ENCODE measurements around the gene MTHFD1L. TPM values are rescaled to one million over a fixed set of nuclear protein-coding genes. Genes with fewer than 3 reads are reported as not detected.
"Not testable (repeated sequence)": the region's sequence is repeated elsewhere in the genome, so short reads cannot be mapped to it uniquely, and the experiment has no call there.

The MTHFD1L gene
- total RNA-seq, 2 donors from 2014 or later, result 58.0 to 107 TPM

DNA sequence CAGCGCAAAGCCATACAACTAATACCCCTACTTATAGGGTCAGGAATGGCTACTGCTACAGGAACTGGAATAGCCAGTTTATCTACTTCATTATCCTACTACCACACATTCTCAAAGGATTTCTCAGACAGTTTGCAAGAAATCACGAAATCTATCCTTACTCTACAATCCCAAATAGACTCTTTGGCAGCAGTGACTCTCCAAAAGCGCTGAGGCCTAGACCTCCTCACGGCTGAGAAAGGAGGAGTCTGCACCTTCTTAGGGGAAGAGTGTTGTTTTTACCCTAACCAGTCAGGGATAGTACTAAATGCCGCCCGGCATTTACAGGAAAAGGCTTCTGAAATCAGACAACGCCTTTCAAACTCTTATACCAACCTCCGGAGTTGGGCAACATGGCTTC lies 10.3 kb upstream of the MTHFD1L start:
- H3K4me1 Mint-ChIP-seq; ATAC-seq (replicated peaks); H3K27me3 Mint-ChIP-seq; H3K9me3 Mint-ChIP-seq; H3K36me3 Mint-ChIP-seq (ENCODE audit: low read depth); H3K4me3 Mint-ChIP-seq: not testable (repeated sequence)
- peak overlapping the region; percentile 31 for H3K27ac Mint-ChIP-seq

DNA sequence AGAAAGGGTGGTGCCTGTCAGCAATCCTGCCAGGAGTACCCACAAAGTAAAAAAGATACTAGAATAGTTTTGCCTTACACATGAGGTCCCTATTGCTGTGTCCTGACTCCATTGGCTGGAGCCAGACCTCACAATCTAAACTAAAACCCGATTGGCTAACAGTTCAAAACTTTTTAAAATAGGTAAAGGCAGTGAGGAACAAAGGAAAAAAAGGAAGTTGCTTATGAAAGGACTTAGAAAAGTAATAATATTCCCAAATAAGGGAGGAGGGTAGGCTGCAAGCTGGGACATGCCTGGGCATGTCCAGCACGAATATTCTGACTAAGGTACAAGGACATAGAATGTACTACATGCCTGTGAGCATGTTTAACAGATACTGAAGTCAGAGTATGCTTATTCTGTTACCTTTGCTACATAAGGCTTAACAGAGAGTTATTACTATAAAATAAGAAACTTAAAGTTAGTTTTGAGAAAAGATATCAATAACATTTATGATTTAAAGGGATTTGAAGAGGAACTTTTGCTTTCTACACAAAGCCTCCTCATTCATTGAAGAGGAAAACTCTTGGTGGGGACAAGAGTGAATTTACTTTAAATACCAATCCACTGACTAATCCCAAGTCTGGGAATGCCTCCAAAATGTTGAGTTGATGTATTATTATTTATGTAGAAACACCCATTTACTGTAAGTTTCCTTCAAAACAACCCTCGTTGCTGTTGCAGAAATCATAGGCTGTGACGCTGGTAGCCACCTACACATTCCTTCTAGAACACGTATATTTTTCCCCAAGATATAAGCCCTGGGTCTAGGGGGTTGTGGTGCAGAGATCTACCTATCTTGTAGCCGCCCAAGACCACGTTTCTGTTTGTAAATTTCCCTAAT lies 8.2 kb upstream of the MTHFD1L start:
- Mint-ChIP-seq H3K27ac (peak overlapping the region; percentile 77), H3K4me1 (no peaks in the 10 kb centered on the region)

DNA sequence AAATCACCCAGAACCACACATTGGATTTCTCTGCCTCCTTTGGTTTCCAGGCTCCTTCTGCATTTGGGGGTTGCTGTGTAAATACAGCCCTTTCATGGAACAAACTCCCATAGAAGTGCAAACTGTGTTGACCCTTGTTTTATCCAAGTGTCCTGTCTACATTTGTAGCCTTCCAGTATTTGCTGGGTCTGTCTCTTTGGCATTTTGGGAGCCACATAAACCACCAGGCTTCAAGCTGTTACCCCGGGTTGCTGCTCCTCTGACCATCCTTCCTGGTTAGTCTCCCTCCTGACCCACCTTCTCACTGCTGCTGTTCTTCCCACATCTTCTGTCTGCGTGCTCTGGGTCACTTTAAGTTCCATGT lies 7.6 kb upstream of the MTHFD1L start:
- Mint-ChIP-seq H3K36me3 (ENCODE audit: low read depth) (no peaks in the 10 kb centered on the region), H3K4me3 (peak overlapping the region; percentile 8), H3K4me1 (no peaks in the 10 kb centered on the region), H3K27me3 (peaks cover 7% of the 10 kb centered on the region), H3K9me3 (no peaks in the 10 kb centered on the region), H3K27ac (peak overlapping the region; percentile 47)
- no peak for ATAC-seq (replicated peaks)

More for the DNA sequence above, 8.2 kb upstream of the MTHFD1L start:
- Mint-ChIP-seq H3K36me3 (ENCODE audit: low read depth) (no peaks in the 10 kb centered on the region), H3K9me3 (no peaks in the 10 kb centered on the region), H3K4me3 (peak overlapping the region; percentile 44), H3K27me3 (peaks cover under 1% of the 10 kb centered on the region)
- ATAC-seq (replicated peaks), result peak; percentile 80

DNA sequence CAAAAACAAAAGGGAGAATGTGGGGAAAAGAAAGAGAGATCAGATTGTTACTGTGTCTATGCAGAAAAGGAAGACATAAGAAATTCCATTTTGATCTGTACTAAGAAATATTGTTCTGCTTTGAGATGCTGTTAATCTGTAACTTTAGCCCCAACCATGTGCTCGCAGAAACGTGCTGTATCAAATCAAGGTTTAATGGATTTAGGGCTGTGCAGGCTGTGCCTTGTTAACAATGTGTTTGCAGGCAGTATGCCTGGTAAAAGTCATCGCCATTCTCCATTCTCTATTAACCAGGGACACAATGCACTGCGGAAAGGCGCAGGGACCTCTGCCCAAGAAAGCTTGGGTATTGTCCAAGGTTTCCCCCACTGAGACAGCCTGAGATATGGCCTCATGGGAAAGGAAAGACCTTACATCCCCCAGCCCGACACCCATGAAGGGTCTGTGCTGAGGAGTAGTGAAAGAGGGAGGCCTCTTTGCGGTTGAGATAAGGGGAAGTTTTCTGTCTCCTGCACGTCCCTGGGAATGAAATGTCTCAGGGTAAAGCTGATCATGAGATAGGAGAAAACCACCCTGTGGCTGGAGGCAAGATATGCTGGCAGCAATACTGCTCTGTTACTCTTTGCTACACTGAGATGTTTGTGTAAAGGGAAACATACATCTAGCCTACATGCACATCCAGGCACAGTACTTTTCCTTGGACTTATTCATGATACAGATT lies 3.9 kb upstream of the MTHFD1L start:
- not testable (repeated sequence) for ATAC-seq (replicated peaks); H3K4me3 Mint-ChIP-seq; H3K27ac Mint-ChIP-seq; H3K9me3 Mint-ChIP-seq; H3K36me3 Mint-ChIP-seq (ENCODE audit: low read depth); H3K4me1 Mint-ChIP-seq
- peaks cover 11% of the 10 kb centered on the region for H3K27me3 Mint-ChIP-seq

DNA sequence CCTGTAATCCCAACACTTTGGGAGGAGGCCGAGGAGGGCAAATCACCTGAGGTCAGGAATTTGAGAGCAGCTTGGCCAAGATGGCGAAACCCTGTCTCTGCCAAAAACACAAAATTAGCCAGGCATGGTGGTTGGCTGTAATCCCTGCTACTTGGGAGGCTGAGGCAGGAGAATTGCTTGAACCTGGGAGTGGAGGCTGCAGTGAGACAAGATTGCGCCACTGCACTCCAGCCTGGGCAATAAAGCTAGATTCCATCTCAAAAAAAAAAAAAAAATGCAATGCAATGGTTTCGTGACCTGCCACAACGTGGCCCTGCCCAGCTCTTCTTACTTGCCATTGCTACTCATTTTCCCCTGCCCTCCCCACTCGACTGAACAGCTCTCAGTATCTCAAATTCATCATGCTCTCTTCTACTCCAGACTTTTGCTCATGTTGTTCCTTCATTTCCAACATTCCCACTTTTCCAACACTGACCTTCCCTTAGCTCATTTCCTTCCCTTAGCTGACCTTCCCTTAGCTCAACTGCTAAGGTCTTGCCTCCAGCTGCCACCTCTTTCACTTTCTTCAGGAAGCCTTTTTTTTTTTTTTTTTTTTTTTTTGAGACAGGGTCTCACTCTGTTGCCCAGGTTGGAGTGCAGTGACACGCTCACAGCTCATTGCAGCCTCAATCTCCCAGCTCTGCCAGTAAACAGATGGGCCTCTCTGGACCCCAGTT lies 2.1 kb upstream of the MTHFD1L start:
- peaks cover 5% of the 10 kb centered on the region for H3K4me1 Mint-ChIP-seq
- H3K4me3 Mint-ChIP-seq, result no peak overlapping the region
- peaks cover 15% of the 10 kb centered on the region for H3K36me3 Mint-ChIP-seq (ENCODE audit: low read depth)
- no peak for ATAC-seq (replicated peaks)
- no peaks in the 10 kb centered on the region for H3K9me3 Mint-ChIP-seq
- peak overlapping the region; percentile 65 for H3K27ac Mint-ChIP-seq
- H3K27me3 Mint-ChIP-seq, result peaks cover 11% of the 10 kb centered on the region

DNA sequence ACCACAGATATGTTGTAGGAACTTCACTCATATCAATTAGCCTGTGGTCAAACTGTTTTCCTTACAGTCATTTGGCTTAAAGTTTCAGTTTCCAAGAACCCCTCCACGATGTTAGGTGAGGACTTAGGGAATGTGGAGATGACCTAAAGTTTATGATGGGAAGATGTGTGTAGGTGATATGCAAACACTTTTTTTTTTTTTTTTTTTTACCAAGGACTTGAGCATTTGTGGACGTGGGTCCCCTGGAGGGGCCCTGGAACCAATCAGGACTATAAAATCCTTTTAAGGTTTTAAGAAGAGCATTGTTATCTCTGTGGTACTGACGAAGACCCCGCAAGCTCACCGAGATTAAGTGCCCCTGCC lies 478 bp upstream of the MTHFD1L start:
- Mint-ChIP-seq H3K36me3 (ENCODE audit: low read depth) (peaks cover 15% of the 10 kb centered on the region), H3K27ac (peak overlapping the region; percentile 63), H3K27me3 (peaks cover 11% of the 10 kb centered on the region), H3K9me3 (no peaks in the 10 kb centered on the region), H3K4me1 (peaks cover 5% of the 10 kb centered on the region), H3K4me3 (peak overlapping the region; percentile 63)
- ATAC-seq (replicated peaks), result no peak

DNA sequence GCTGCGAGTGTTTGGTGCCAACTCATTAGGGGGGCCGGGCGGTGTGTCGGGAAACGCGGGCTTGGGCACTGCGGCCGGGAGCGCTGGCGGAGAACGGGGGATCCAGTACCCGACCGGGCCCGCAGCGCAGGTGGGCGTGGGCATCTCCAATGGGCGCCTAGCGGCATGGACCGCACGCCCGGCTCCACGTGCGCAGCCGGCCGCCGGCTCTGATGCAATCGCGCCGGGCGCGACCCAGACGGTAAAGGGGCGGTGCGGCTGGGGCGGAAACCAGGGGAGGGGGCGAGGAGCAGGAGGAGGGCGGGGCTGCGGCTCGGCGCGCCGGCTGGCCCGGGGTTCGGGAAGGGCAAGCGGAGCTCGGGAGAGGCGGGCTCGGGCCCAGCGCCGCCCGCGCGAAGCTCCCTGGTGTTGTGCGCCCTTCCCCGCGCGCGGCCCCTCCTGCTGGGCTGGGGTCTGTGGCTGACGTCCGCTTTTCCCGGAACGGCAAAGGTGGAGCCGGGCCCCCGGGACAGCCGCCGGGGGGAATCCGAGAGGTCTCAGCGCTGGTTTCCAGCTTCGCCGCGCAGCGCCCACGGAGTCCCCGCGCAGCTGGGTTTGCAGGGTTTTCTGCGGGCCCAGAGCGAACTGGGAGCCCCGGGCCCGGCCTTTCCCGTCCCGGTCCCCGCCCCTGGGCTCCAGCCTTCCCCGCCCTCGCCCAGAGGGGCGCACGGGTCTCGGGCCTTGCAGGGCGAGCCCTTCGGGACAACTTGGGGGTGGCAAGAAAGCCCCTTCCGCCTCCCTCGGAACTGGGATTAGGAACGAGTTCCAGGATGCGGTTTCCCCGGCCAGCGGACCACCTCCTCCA lies 867 bp downstream of the MTHFD1L start:
- peaks cover 5% of the 10 kb centered on the region for H3K4me1 Mint-ChIP-seq
- peaks cover 11% of the 10 kb centered on the region for H3K27me3 Mint-ChIP-seq
- peaks cover 15% of the 10 kb centered on the region for H3K36me3 Mint-ChIP-seq (ENCODE audit: low read depth)
- ATAC-seq (replicated peaks), result peak; percentile 86
- H3K4me3 Mint-ChIP-seq, result peak overlapping the region; percentile 82
- peak overlapping the region; percentile 70 for H3K27ac Mint-ChIP-seq
- no peaks in the 10 kb centered on the region for H3K9me3 Mint-ChIP-seq

DNA sequence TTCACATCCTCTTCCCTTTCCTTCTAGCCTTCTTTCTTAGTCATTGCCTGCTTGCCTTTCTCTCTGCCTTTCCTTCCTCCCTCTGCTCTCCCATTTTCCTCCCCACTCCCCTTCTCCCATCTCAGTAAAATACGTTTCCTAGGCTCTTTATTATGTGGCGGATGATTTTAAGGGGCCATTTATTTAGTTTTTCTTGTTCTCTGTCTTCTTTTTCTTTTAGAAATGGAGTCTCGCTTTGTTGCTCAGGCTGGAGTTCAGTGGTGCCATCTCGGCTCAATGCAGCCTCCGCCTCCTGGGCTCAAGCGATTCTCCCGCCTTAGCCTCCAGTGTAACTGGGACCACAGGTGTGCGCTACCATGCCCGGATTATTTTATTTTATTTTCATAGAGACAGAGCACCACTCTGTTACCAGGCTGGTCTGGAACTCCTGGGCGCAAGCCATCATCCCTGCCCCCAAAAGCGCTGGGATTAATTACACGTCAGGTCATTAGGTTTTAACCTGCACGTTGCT lies 1.5 kb downstream of the MTHFD1L start:
- Mint-ChIP-seq H3K36me3 (ENCODE audit: low read depth) (peaks cover 18% of the 10 kb centered on the region), H3K27ac (peak overlapping the region; percentile 70), H3K27me3 (peaks cover 11% of the 10 kb centered on the region), H3K4me1 (peaks cover 5% of the 10 kb centered on the region), H3K4me3 (peak overlapping the region; percentile 82), H3K9me3 (no peaks in the 10 kb centered on the region)
- ATAC-seq (replicated peaks), result no peak

DNA sequence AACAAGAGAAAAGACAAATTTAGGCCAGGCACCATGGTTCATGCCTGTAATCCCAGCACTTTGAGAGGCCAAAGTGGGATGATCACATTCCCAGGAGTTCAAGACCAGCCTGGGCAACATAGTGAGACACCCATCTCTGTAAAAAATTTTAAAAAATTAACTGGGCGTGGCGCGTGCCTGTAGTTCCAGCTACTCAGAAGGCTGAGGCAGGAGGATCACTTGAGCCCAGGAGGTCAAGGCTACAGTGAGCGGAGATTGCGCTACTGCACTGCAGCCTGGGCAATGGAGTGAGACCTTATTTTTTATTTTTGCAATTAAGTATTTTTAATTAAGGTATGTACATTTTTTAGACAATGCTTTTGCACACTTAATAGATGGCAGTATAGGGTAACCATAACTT lies 3.3 kb downstream of the MTHFD1L start:
- no peaks in the 10 kb centered on the region for H3K4me1 Mint-ChIP-seq
- no peaks in the 10 kb centered on the region for H3K9me3 Mint-ChIP-seq

DNA sequence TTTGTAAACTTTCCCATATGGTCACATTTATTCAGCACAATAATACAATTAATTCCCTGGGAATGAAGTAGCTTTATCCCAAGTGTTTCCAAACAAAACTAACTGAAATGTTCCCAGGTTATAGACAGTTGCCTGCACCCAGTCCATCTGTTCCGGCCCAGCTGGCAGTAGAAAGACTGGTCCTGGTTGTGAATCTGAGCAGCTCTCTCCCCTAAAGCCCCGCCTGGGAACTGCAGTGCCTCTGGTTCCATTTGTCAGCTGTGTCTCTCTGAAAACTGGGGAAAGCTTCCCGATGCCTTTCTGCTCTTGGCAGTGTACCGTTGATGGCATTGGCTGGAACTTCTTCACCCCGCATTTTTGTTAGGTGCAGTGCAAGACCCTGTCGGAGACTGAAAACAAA lies 8.7 kb downstream of the MTHFD1L start:
- H3K36me3 Mint-ChIP-seq (ENCODE audit: low read depth), result peaks cover 57% of the 10 kb centered on the region
- no peak overlapping the region for H3K4me3 Mint-ChIP-seq
- H3K4me1 Mint-ChIP-seq, result peaks cover 4% of the 10 kb centered on the region
- no peak for ATAC-seq (replicated peaks)
- H3K27me3 Mint-ChIP-seq, result no peaks in the 10 kb centered on the region
- no peak overlapping the region for H3K27ac Mint-ChIP-seq
- H3K9me3 Mint-ChIP-seq, result no peaks in the 10 kb centered on the region

More for the DNA sequence above, 3.3 kb downstream of the MTHFD1L start:
- Mint-ChIP-seq H3K27ac (no peak overlapping the region), H3K4me3 (no peak overlapping the region), H3K36me3 (ENCODE audit: low read depth) (peaks cover 33% of the 10 kb centered on the region), H3K27me3 (no peaks in the 10 kb centered on the region)
- no peak for ATAC-seq (replicated peaks)

DNA sequence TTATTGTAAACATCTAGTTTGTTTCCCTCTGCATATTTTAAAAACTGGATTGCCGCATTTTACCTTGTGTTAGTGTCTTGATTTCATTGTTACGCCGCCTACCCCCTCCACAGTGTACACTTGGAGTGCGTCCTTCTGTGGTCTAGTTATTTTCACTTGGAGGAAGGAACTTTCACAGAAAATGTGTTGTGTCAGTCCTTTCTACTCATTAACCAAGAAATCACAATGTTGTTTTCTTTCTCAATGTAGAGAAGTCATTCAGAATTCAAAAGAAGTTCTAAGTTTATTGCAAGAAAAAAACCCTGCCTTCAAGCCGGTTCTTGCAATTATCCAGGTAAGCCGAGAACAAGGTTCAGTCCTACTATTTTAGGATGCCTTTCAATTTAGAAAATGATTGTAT lies 10.3 kb downstream of the MTHFD1L start:
- peak overlapping the region; percentile 58 for H3K27ac Mint-ChIP-seq

DNA sequence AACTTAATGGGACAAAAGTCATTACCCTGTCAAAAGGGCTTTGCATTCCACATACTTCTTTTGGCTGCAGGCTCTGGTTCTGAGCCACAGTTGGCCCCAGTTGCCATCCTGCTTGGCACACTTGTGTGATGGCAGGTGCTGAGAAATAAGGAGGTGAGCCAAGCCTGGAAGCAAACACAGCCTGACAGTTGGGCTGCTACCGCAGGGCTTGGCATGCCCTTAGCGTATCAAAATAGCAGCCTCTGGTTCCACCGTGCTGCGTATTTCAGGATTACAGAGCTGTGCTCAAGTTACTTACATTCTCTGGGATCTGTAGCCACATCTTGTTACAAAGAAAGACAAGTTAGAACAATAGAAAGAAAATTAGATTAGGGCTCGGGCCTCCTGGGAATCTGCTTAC lies 11.1 kb downstream of the MTHFD1L start:
- Mint-ChIP-seq H3K9me3 (no peaks in the 10 kb centered on the region), H3K27me3 (no peaks in the 10 kb centered on the region), H3K4me1 (peaks cover 9% of the 10 kb centered on the region), H3K27ac (no peak overlapping the region), H3K4me3 (no peak overlapping the region), H3K36me3 (ENCODE audit: low read depth) (peaks cover 82% of the 10 kb centered on the region)
- ATAC-seq (replicated peaks), result no peak

More for the DNA sequence above, 10.3 kb downstream of the MTHFD1L start:
- Mint-ChIP-seq H3K9me3 (no peaks in the 10 kb centered on the region), H3K4me3 (no peak overlapping the region), H3K27me3 (no peaks in the 10 kb centered on the region), H3K36me3 (ENCODE audit: low read depth) (peaks cover 74% of the 10 kb centered on the region), H3K4me1 (peaks cover 9% of the 10 kb centered on the region)
- ATAC-seq (replicated peaks), result no peak

DNA sequence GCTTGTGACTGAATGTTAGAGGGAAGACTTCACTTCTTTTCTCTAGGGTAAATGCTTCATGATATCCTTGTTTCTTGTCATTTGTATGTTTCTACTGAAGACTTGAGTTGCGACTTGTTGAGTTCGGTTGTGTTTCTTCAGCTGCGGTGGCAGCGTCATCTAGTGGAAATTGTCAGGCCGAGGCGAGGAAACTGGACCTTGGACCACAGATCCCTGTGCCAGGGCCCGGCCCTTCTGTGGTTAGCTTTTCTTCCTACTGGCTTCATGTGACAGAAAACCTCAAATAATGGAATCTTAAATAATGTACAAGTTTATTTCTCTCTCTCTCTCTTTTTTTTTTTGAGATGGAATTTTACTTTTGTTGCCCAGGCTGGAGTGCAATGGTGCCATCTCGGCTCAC lies 12.4 kb downstream of the MTHFD1L start:
- Mint-ChIP-seq H3K9me3 (no peaks in the 10 kb centered on the region), H3K27me3 (no peaks in the 10 kb centered on the region), H3K4me1 (peaks cover 9% of the 10 kb centered on the region), H3K36me3 (ENCODE audit: low read depth) (peaks cover 84% of the 10 kb centered on the region), H3K4me3 (no peak overlapping the region), H3K27ac (no peak overlapping the region)
- ATAC-seq (replicated peaks), result no peak

Measured in activated T-helper 17 cell treated with anti-CD3 and anti-CD28 coated beads, Interleukin-2, amount 50 U/mL, for 72 hours (primary cell).